Measurements from ENCODE around the gene TFEC.
"Not testable (repeated sequence)": the region's sequence is repeated elsewhere in the genome, so short reads cannot be mapped to it uniquely, and the experiment has no call there.

TFEC gene

DNA sequence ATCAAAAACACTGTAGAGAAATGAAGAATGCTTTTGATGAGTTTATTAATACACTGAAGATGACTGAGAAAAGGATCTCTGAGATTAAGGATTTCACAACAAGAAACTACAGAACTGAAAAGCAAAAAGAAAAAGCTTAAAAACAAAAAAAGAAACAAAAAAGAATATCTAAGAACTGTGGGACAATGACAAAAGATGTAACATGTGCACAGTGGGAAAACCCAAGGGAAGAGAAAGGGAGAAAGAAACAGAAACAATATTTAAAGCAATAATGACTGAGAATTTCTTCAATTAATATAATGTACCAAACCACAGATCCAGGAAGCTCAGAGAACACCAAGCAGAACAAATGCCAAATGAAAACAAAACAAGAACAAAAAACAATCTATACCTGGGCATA, 42.2 kb downstream of the TFEC start:
- no peak for DNase-seq (ENCODE audit: low read depth)

DNA sequence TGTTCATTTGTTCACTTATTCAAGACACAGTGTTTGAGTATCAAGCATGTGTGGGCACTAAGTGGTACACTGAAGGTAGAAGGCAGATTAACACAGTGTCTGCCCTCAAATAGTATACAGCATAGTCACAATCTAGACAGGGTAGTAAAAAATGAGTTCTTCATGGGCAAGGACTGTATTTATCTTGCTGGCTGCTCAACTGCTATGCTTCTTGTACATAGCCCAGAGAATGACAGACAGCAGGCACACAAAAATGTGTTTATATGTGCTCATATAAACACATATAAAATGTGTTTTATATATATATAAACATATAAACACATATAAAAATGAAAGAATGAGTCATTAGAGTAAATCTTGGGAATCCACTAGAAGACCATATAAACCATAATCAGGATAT, 43.1 kb downstream of the TFEC start:
- no peak for DNase-seq (ENCODE audit: low read depth)

DNA sequence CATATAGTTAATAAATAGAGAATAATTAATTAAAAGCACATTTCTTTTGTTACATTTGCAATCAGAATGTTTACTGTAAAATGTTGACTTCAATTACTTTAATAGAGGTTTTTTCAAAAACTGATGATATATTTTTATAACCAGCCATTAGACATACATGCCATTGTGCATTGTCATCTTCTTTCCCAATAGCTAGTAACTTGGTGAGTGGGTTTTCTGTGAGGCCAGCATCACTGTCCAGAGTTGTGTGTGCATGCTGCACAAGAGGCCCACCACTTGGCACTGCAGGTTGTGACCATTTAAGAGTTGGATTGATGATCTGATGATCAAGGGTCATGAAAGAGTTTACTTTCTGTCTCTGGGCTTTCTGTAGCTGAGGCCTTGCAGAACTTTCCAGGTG, 46.5 kb downstream of the TFEC start:
- DNase-seq (ENCODE audit: low read depth), result no peak

DNA sequence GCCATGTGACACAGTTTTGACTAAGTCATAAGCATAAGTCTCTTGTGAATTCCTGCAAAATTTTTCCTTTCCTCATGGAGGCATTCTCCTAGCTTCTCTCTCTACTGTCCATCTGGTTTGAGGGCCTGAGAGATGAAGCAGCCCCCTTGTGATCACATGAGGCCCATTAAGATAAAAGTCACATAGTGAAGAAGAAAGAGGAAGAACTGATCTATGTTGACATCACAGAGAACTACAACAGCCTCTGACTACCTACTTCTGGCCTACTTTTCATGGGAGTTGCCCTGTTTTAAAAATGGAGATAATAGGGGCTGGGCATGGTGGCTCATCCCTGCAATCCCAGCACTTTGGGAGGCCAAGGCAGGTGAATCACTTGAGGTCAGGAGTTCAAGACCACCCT, 50.4 kb downstream of the TFEC start:
- no peak for DNase-seq (ENCODE audit: low read depth)

DNA sequence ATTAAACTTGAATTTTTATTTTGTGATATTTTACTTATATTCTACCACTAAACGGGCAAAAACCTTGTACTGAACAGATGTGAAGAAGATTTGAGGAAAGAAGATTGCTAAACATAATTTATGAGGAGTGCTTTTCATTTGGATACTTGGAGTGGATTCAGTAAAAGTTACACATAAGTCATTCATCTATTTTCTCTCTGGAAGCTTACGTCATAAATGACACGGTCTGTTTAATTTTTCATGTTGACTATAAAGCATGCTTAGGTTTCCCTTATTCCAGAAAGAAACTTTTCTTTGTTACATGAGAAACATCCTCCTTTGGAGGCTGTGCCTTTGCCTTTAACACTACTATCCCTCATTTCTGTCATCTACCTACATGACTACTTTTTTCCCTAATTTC, 53.9 kb downstream of the TFEC start:
- DNase-seq (ENCODE audit: low read depth), result no peak

DNA sequence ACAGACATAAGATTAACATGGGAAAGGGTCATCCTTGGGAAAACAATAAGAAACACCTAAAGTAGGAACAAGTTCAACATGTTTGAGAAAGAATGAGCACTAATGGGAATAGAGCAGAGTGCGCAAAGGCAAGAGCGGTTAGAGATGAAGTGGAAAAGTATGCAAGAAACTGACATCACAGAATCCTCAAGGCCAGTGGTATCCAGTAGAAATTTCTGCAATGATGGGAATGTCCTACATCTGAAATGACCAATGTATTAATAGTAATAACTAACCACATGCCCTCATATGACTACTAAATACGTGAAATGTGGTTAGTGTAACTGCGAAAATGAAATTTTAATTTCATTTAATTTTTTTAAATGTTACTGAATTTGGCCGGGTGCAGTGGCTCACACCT, 54.8 kb downstream of the TFEC start:
- DNase-seq (ENCODE audit: low read depth), result no peak

DNA sequence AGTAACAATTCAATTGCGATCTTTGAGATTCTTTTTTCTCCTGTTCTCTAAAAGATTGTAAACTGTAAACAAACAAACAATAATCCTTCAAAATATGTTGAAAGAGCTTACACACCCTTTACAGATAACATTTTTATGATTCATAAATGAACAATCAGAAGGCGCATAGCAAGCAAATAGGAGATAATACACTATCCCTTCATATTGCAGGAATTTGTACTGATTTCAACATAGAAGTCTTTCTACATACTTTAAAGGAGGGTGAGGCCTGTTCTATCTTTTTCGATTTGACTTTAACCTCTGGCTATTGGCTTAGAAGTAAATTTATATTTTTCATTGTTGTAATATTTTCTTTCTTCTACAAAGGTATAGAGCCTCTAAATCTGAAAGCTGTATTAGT, 57.2 kb downstream of the TFEC start:
- no peak for DNase-seq (ENCODE audit: low read depth)

DNA sequence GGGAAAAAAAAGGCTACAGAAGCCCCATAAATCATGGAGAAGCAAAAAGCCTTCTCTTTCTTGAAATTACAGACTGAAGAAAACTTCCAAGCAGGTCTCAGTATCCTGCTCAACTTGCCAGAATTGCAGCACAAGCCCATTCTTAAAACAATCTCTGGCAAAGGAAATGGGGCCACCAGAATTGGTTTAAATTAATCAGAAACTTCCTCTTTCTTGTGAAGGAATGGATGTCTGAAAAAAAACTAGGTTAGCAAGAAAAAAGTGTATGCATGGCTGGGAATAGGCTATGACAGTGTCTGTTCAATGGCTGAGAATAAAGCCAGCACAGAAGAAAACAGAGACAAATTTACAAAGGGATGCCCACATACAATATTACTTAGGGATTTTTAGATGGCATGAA, 59.1 kb downstream of the TFEC start:
- no peak for DNase-seq (ENCODE audit: low read depth)

DNA sequence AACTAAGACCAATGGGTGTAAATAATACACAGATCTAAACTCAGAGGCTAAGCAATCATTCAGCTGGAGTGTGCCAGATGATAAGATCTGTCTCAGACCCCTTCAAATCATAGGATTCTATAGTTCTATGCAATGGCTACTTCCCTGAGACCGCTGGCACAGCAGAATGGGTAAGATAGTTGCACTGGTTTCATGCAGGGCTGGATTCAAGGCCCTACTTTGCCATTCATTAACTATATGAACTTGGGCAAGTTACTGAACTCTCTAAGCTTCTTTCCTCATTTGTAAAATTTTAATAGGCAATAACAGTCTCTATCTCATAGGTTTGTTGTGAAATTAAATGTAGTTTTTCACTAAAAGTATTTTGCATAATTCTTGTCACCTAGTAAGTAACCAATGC, 62.0 kb downstream of the TFEC start:
- no peak for DNase-seq (ENCODE audit: low read depth)

DNA sequence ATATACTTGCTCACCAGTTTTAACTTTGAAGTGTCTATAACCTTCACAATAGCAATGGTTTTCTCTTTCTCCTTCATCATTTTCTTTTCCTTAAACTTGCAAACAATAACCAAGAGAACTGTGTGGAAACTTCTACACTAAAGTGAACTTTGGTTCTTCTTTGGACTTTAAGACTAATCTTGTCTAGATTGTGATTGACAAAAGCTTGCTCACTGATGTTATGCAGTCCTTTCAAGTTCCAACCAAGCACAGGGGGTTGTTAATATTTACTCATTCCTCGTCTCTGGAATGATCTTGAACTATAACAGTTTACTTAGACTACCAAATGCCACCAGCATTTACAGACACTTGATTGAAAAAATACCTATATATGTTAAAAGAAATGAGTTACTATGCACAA, 62.4 kb downstream of the TFEC start:
- DNase-seq (ENCODE audit: low read depth), result no peak

DNA sequence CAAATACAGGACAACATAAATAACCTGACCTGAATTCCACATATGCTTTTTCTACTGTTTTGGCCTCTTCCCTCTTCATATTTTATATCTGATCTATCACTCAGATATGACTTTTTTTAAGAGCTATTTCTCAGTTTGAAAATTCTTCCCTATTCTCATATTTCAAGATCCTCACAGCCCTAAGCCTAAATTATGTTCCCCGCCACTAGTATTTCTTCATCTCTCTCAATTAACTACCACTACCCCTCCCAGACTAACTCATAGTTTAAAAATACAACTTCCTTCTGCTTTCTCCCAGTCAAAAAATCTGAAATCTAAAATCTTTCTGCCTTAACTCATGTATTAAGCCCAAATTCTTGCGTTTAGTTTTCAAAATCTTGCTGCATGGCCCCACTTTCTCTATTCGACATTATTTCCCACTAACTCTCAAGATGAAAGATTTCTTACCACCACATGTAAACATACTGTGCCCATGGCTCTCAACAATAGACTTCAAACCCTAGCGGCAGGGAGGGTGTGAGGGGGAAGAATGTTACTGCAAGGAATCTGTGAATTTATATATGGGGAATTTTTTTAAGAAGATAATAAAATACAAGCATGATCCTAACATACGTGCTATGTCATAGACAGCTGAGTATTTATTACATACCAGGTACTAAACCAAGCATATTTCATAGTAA, 64.6 kb downstream of the TFEC start:
- no peak for DNase-seq (ENCODE audit: low read depth)

DNA sequence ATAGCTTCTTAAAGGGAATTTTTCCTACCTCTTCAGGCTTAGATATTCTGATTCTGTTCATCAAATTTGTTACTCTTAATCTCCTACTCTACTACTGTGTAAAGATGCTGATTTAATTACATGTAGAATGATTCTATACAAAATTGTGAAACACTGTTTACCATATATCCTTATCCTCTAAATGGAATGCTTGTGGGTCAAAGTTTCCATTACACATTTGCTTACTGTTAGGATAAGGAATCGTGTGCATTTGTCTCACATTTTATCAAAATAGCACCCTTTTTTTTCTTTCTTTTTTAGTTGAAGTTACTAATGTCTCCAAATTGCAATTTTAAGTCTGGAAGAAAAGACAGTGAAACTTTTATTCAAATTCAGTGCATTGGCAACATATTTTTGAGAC, 65.3 kb downstream of the TFEC start:
- DNase-seq (ENCODE audit: low read depth), result no peak

DNA sequence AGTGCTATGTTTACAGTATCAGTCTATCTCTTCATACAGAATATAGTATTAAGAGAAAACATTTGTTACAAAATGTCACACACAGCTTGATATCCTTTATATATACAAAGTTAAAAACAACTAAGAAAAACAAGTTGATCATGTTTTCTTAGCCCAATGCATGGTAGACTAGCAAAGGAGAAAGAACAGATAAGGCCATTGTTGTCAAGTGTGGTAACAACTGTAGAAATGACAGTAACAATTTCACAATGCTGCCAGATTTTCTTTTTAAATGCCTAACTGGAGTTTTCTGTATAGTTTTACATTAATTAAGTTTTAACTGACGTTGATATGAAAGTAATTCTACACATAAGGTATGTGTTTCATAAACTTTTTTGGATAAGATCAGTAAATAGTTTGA, 65.8 kb downstream of the TFEC start:
- DNase-seq (ENCODE audit: low read depth), result no peak

DNA sequence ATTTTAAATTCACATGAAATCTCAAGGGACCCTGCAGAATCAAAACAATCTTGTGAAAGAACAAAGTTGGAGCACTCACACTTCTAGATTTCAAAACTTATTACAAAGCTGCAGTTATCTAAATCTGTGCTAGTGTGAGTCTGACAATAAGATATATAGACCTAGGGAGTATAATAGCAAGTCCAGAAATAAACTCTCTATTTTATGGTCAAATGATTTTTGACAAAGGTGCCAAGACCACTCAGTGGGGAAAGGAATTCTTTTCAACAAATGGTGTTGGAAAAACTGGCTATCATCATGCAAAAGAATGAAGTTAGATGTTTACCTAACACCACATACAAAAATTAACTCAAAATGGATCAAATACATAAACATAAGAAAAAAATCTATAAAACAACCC, 68.2 kb downstream of the TFEC start:
- no peak for DNase-seq (ENCODE audit: low read depth)

DNA sequence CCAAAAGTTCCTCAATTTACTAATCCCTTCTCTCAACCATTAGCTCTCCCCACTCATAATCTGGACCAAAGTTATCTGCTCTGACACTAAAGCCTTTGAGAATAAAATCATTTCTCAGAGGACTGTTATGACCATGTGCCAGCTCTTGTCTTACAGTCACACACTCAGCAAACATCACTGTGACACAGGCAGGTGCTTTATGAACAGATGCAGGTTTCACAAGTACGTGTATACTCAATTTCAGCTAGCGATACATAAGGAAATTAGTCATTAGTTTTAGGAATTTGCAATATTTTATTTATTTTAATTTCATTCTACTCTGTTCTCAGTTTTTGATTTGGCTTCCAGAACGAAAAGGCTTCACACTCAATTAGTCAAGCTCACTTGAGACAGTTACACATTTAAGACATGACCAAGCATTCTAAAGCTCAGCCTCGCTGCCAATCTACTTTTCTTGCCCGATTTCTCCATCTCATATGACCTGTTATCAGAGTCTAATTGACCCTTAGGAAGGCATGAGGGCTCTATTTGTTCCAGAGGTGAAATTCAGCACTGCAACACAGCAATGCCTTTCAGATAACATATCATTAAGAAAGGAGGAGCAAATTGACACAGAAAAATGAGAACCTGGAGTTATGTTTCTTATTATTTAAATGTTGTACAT, 76.8 kb downstream of the TFEC start:
- no peak for DNase-seq (ENCODE audit: low read depth)

DNA sequence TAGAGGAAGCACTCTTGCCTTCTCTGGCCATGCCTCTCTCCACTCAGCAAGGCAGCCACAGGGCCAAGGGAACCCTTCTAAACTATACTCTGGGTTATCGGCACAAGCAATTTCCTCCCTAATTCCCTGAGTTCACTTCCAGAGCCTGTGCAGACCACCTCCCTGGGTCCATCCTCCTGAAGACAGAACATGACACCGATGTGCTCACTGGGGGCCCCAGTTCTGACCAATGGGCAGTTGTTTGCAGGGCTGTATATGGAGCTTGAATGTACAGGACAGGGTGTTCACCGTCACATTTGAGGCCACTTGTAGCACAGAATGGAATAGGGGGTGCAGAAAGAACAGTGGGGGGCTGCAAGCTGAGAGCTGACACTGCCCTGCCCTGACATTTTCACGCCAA, 77.7 kb downstream of the TFEC start:
- no peak for DNase-seq (ENCODE audit: low read depth)

DNA sequence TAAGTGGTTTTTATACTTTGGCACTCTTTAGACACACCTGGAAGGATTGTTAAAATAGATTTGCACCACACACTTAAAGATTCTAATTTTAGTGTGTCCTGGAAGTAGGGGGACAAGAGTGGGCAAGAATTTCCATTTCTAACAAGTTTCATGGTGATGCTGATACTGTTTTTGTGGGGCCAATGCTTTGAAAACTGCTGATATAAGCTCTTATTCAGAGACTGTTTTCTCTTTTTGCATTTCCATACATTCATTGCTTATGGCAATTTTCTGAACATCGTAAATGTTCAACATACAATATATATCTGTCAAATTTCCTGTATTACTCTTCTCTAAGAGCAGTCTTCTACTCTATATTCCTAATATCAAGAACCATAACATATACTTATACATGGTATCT, 79.0 kb downstream of the TFEC start:
- DNase-seq (ENCODE audit: low read depth), result no peak

DNA sequence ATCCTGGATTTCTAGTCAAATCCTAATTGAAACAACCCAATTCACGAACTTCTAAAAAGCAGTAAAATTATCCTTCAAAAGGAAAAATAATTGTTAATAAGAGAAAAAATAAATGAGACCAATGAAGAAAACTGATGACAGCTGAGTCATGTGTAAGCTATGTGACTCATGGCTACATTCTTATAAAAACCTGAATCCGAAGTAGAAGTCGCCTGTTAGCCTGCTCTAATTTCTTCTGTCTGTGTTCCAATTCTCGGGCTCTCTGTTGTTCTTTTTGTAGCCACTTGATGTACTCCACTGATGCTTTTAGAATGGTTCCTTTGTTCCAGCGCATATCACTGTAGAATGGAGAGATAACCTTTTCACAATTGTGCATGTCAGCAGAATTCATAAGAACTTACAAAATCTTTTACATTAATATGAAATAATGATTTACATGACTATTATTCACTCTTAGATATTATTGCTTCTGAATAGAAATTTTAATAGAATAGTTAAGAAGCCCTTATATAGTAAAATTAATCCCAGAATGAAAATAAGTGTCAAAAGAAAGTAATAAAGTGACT, 88.8 kb downstream of the TFEC start:
- no peak for DNase-seq (ENCODE audit: low read depth)

DNA sequence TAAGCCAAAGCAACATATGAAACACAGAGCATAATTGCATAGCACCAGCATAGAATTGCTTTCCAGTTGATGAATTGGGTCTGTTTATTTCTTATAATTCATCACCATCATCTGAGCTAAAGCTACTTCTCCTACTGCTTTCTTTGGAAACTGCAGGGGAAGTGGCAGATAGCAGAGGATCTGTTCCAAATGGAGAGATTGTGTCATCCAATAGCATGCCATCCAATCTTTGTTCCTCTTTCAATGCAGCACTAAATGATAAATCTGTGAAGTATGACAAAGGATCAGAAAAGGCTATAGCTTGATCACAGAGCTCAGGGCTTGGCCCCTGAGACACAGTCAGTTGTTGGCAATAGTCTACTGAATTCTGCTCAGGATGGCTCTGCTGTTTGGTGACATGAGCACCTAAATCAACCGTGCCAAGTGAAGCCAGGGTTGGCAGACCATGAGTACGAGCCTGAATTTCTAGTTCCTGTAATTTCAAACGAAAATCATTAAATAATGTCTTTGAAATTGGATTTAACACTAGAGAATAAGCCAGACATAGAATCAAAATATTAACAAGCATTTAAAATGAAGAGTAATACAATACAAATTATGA, 90.0 kb downstream of the TFEC start:
- DNase-seq (ENCODE audit: low read depth), result no peak

DNA sequence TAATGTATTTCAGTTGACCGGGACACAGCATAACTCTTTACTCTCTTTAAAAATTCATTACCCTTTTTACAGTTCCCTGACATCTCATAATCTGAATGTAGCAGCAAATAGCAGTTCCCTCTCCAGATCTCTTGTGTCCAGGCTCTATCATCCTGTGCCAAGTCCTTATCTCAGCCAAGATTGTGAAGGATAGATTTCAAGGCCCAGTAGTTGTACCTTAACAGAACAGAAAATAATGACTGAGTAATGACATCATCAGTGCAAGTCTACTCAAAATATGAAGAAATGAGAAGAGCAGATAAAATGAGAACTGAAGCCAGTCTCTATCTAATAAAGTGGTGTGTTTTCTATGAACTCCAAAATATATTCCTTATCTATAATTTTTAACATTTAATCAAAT, 92.6 kb downstream of the TFEC start:
- DNase-seq (ENCODE audit: low read depth), result no peak

DNA sequence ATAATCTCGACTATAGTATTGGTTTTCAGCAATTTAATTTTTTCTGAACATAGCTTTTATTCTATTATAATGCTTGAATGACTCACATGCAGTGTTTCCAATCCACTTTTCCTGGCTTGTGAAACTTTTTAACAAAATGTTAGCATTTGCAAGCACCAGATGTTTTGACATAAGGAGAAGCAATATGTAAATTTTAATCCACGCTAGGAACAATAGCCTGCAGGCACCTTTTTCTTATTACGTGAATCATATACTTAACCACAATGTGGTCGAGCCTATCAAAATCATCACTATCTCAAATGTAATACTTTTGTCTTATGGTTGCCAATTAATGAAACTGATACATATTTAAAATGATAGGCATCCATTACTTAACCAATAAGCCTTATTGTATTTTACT, 97.1 kb downstream of the TFEC start:
- DNase-seq (ENCODE audit: low read depth), result no peak

DNA sequence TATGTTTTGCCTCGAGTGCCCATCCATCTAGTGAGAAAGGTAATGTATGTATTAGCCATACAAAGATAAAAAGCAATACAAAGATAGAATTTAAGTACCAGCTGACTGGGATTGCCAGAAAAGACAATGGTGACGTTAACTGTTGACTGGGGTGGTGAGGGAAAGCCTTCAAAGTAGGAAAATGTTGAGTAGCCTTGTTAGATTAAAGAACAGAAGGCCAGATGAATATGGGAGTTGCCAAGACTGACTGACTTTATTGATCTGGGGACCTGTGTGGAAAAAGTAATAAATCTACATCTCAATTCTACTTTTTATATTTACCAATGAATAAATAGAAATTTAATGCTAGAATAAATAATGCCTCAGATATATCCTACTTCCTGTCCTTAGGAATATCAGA, 97.7 kb downstream of the TFEC start:
- DNase-seq (ENCODE audit: low read depth), result no peak

DNA sequence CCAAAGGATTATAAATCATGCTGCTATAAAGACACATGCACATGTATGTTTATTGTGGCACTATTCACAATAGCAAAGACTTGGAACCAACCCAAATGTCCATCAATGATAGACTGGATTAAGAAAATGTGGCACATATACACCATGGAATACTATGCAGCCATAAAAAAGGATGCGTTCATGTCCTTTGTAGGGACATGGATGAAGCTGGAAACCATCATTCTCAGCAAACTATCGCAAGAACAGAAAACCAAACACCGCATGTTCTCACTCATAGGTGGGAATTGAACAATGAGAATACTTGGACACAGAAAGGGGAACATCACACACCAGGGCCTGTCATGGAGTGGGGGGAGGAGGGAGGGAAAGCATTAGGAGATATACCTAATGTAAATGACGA, 100.4 kb downstream of the TFEC start:
- DNase-seq (ENCODE audit: low read depth), result not testable (repeated sequence)

DNA sequence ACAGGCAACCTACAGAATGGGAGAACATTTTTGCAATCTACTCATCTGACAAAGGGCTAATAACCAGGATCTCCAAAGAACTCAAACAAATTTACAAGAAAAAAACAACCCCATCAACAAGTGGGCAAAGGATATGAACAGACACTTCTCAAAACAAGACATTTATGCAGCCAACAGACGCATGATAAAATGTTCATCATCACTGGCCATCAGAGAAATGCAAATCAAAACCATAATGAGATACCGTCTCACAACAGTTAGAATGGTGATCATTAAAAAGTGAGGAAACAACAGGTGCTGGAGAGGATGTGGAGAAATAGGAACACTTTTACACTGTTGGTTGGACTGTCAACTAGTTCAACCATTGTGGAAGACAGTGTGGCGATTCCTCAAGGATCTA, 100.8 kb downstream of the TFEC start:
- DNase-seq (ENCODE audit: low read depth), result not testable (repeated sequence)
